B cell (primary cell): Measurements from ENCODE around the gene FTO.

Experiments
- EZH2 ChIP-seq: IDR thresholded peaks from 2 replicates; pipeline ENCODE4 v1.6.1; 2012; ENCODE audit warnings: borderline replicate concordance, low read depth, mild to moderate bottlenecking, moderate library complexity, low read length; ENCODE audit not compliant: insufficient read depth, poor library complexity, severe bottlenecking
- TF ChIP-seq, protein P1 (sequence below): fragments of 200-600 bp; IDR thresholded peaks from one replicate; pipeline ENCODE4 v1.8.0; 2022; ENCODE audit warnings: antibody characterized with exemption, mild to moderate bottlenecking

DNA sequence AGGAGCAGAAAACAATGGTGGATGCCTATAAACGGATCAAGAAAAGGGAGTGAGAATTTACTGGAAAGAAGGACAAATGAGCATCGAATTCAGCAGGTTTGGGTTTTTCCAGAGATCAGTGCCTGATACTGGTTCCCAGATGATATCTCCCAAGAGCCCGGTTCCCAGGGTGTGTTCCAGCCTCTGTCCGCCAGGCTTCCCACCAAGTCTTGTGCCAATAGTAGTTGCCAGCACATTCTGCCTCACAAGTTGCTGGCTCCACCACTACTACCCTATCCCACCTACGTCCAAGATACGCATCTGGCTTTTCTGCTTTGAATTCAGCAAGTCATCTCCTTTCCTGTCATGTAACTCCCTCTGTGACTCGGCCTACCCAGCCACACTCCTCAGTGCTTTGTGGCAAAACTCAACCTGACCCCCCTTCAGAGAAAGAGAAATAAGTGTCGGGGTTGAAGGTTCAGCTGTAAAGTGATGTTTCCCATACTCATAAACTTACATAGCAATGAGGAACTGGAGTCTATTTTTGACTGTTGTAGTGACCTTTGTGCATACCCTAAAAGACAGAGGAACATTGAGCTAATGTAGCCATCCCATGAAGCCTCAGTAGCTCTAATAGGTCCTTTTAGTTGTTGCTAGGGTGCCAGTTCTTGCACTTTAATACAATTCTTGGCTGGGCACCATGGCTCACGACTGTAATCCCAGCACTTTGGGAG, 305.7 kb downstream of the FTO start:
- TF ChIP-seq, protein P1, sequence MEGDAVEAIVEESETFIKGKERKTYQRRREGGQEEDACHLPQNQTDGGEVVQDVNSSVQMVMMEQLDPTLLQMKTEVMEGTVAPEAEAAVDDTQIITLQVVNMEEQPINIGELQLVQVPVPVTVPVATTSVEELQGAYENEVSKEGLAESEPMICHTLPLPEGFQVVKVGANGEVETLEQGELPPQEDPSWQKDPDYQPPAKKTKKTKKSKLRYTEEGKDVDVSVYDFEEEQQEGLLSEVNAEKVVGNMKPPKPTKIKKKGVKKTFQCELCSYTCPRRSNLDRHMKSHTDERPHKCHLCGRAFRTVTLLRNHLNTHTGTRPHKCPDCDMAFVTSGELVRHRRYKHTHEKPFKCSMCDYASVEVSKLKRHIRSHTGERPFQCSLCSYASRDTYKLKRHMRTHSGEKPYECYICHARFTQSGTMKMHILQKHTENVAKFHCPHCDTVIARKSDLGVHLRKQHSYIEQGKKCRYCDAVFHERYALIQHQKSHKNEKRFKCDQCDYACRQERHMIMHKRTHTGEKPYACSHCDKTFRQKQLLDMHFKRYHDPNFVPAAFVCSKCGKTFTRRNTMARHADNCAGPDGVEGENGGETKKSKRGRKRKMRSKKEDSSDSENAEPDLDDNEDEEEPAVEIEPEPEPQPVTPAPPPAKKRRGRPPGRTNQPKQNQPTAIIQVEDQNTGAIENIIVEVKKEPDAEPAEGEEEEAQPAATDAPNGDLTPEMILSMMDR, result no peak
- no peak for TF ChIP-seq EZH2
